GM19467 (cell line): ENCODE data around the gene ZNF428.
"Not testable (repeated sequence)": the region's sequence is repeated elsewhere in the genome, so short reads cannot be mapped to it uniquely, and the experiment has no call there.

Experiments used
- ATAC-seq: cut with Tn5 transposase; IDR thresholded peaks from one replicate; pipeline ENCODE4 v1.9.1; 2021; ENCODE audit warnings: mild to moderate bottlenecking, moderate library complexity; ENCODE audit not compliant: unreplicated experiment

ZNF428 gene

GRCh38 chr19:43620061-43621001, 902 bp upstream of the ZNF428 start:
- ATAC-seq: no peak

GRCh38 chr19:43618921-43619261, 538 bp downstream of the ZNF428 start:
- peak; percentile 6 for ATAC-seq

GRCh38 chr19:43616954-43617353, 2.5 kb downstream of the ZNF428 start:
- ATAC-seq: no peak

- ATAC-seq: no peak
Measured at GRCh38 chr19:43616306-43616705, 3.1 kb downstream of the ZNF428 start.

GRCh38 chr19:43612374-43612773, 7.1 kb downstream of the ZNF428 start:
- no peak for ATAC-seq

- ATAC-seq: no peak
Measured at GRCh38 chr19:43611788-43612187, 7.6 kb downstream of the ZNF428 start, which contains the start of gene SRRM5. SRRM5 (plus strand) TSS chr19:43612088; CDS start chr19:43612122, 34 bp downstream.

GRCh38 chr19:43610493-43610892, 8.9 kb downstream of the ZNF428 start:
- no peak for ATAC-seq

GRCh38 chr19:43609872-43610271, 9.6 kb downstream of the ZNF428 start:
- no peak for ATAC-seq

GRCh38 chr19:43607238-43608205, 11.9 kb downstream of the ZNF428 start:
- ATAC-seq: no peak

GRCh38 chr19:43606569-43607229, 12.7 kb downstream of the ZNF428 start:
- ATAC-seq: no peak

- ATAC-seq: no peak
Measured at GRCh38 chr19:43605875-43606568, 13.4 kb downstream of the ZNF428 start.

GRCh38 chr19:43600326-43600725, 19.1 kb downstream of the ZNF428 start:
- ATAC-seq: not testable (repeated sequence)

GRCh38 chr19:43599635-43600295, 19.7 kb downstream of the ZNF428 start:
- no peak for ATAC-seq

- no peak for ATAC-seq
Measured at GRCh38 chr19:43598445-43599240, 20.8 kb downstream of the ZNF428 start.

GRCh38 chr19:43597876-43598275, 21.6 kb downstream of the ZNF428 start:
- no peak for ATAC-seq

- ATAC-seq: no peak
Measured at GRCh38 chr19:43596842-43597461, 22.5 kb downstream of the ZNF428 start.

- ATAC-seq: peak; percentile 79
Measured at GRCh38 chr19:43595999-43596841, 23.2 kb downstream of the ZNF428 start, which contains the start of the genes IRGQ and ZNF576. IRGQ (minus strand) TSS chr19:43596134; CDS start chr19:43595338, 796 bp downstream. ZNF576 (plus strand) TSS chr19:43596595; CDS start chr19:43597109, 514 bp downstream.
